Naive B cell (primary cell): Measurements from ENCODE around the gene ZFHX3. TPM values are rescaled to one million over a fixed set of nuclear protein-coding genes. Genes with fewer than 3 reads are reported as not detected.

Experiments used
- ATAC-seq, 2 donors: fragments of 150-1000 bp; cut with Tn5 transposase; 2 replicates each; pipeline ENCODE4 v1.10.0; 2021; ENCODE audit warnings: low read depth in 2 of 2, mild to moderate bottlenecking in 2 of 2, moderate library complexity in 2 of 2
- DNase-seq: peaks from one replicate; pipeline ENCODE4 v3.0.0; 2022
- H3K27ac Mint-ChIP-seq, 6 donors: one replicate each; pipeline ENCODE4 v1.8.0; 2020 to 2022; ENCODE audit warnings: mild to moderate bottlenecking in 6 of 6, mixed read lengths in 6 of 6, moderate library complexity in 5 of 6, inconsistent platforms in 2 of 6
- H3K27me3 Mint-ChIP-seq, 3 donors: one replicate each; pipeline ENCODE4 v1.8.0; 2021 to 2022; ENCODE audit warnings: mixed read lengths in 3 of 3, mild to moderate bottlenecking in 1 of 3
- H3K36me3 Mint-ChIP-seq, 2 donors: one replicate each; pipeline ENCODE4 v1.8.0; 2020 to 2022; ENCODE audit warnings: mixed read lengths in 2 of 2, inconsistent platforms in 1 of 2, mild to moderate bottlenecking in 1 of 2
- H3K4me1 Mint-ChIP-seq, 3 donors: one replicate each; pipeline ENCODE4 v1.8.0; 2020 to 2022; ENCODE audit warnings: mixed read lengths in 3 of 3, inconsistent platforms in 1 of 3, mild to moderate bottlenecking in 1 of 3, moderate library complexity in 1 of 3
- H3K4me3 Mint-ChIP-seq, 8 donors: one replicate each; pipeline ENCODE4 v1.8.0; 2020 to 2022; ENCODE audit warnings: mild to moderate bottlenecking in 8 of 8, mixed read lengths in 8 of 8, moderate library complexity in 8 of 8, inconsistent platforms in 2 of 8
- H3K9me3 Mint-ChIP-seq, 7 donors: one replicate each; pipeline ENCODE4 v1.8.0; 2020 to 2022; ENCODE audit warnings: mixed read lengths in 7 of 7, mild to moderate bottlenecking in 5 of 7, inconsistent platforms in 2 of 7, moderate library complexity in 1 of 7
- polyA plus RNA-seq, 6 donors: library from polyadenylated mRNA; unstranded; fragments of 300-500 nt; fragmentation: Illumina TruSeq; gene quantifications; one replicate each; pipeline ENCODE4 v1.2.3, GENCODE V29; 2021; ENCODE audit warnings: low read depth in 6 of 6

ZFHX3 gene
- polyA plus RNA-seq, 6 donors from 2014 or later, result 0.08 to 0.61 (median 0.24) TPM; not detected in 1

DNA sequence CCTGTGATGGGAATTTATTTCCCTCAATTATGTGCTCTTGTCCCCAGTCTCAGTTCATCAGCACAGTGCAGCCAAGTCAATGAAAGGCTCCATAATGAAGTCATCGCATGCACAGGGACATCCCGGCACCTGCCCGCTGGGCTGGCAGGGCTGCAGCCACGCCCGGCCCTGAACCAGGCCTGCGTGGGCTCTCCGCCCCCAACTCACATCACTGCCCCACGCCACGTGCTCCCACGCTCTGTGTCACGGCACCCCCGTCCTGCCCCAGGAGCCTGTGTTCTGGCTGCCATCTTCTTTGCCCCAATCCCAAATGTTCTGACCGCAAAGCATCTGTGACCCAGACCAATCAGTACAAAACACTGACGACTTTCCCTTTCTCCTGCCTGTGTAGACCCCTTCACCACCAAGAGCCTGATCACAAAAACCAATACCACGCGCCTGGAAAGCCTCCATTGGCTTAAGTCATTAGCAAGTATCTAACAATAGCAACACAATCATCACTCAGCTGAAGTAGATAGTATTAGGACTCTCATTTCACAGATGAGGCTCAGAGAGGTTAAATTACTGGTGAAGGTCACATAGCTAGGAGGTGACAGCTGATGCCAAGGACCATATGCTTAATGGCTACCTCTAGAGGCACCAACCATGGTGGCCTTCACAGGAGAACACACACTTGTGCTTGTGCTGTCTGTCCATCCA lies 202.5 kb downstream of the ZFHX3 start:
- Mint-ChIP-seq H3K4me3 (peak overlapping the region in 5 of 8 donors; percentile 1 to 47 (median 16)), H3K27me3 (peaks cover 18 to 49% (median 36%) of the 10 kb centered on the region in 3 donors), H3K9me3 (peaks cover 0 to 2% (median 0%) of the 10 kb centered on the region in 7 donors), H3K36me3 (no peaks in the 10 kb centered on the region), H3K4me1 (peaks cover 25 to 36% (median 28%) of the 10 kb centered on the region in 3 donors), H3K27ac (peak overlapping the region in 3 of 6 donors; percentile 1 to 86 (median 16))
- no peak for ATAC-seq
- no peak for DNase-seq

DNA sequence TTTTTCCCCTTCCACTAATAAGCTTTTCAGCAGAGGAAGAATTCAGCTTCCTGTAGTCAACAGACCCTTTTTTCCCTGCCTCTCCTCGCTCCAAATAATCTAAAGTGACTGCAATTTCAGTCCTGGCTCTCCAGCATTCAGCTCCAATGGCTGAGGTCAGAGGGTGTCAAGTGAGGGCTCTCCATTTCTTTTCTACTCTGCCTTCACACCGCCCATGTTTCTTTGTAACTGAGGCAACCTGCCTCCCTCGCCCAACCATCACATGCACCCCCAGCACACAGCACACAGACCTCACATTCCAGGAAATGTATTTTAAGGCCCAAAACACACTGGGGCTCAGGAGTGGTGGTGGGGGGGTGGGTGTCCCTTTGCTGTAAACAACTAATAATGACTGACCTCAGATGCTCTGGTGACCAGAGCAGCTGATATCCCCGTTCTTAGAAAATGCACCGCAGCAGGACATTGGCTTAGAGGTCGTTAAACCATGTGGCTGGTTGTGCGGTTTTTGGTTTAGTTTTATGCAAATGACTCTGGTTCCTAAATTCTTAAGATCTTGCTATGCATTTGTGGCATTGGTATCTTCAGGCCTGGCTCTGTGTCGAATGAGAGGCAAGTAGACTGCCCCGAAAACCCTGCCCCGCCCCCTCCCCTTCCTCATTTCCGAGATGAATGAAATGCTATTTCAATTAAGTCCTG lies 203.6 kb downstream of the ZFHX3 start:
- Mint-ChIP-seq H3K4me1 (peaks cover 29 to 36% (median 32%) of the 10 kb centered on the region in 3 donors), H3K27ac (peak overlapping the region in 3 of 6 donors; percentile 22 to 82 (median 70)), H3K36me3 (peaks cover 0 to under 1% of the 10 kb centered on the region in 2 donors), H3K27me3 (peaks cover 13 to 46% (median 36%) of the 10 kb centered on the region in 3 donors), H3K4me3 (peak overlapping the region in 3 of 8 donors; percentile 18 to 45 (median 44)), H3K9me3 (peaks cover 0 to 2% (median 0%) of the 10 kb centered on the region in 7 donors)
- no peak for DNase-seq
- ATAC-seq, result peak; percentile 21 to 43

DNA sequence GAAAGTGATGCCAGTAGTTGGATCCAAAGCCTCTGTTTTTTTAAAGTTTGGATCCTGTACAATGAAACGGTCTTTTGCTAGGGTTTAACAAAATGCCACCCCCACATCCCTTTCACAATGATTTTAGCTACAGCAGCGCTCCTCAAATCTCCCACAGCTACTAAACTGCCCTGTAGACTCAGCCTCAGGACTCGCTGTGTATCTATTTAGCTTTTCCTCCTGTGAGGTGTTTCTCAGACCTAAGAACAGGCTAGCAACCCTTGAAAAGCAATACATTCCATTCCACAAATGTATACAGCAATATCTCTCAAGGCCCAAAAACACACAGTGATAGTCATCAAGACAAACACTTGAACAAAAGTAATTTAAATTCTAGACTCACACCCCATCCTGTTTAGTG lies 206.4 kb downstream of the ZFHX3 start:
- Mint-ChIP-seq H3K27me3 (peaks cover 9 to 29% (median 29%) of the 10 kb centered on the region in 3 donors), H3K4me1 (peaks cover 26 to 32% (median 32%) of the 10 kb centered on the region in 3 donors), H3K36me3 (peaks cover 0 to 4% of the 10 kb centered on the region in 2 donors), H3K9me3 (peaks cover 0 to 2% (median 0%) of the 10 kb centered on the region in 7 donors), H3K4me3 (no peak overlapping the region), H3K27ac (no peak overlapping the region)
- no peak for DNase-seq
- no peak for ATAC-seq

DNA sequence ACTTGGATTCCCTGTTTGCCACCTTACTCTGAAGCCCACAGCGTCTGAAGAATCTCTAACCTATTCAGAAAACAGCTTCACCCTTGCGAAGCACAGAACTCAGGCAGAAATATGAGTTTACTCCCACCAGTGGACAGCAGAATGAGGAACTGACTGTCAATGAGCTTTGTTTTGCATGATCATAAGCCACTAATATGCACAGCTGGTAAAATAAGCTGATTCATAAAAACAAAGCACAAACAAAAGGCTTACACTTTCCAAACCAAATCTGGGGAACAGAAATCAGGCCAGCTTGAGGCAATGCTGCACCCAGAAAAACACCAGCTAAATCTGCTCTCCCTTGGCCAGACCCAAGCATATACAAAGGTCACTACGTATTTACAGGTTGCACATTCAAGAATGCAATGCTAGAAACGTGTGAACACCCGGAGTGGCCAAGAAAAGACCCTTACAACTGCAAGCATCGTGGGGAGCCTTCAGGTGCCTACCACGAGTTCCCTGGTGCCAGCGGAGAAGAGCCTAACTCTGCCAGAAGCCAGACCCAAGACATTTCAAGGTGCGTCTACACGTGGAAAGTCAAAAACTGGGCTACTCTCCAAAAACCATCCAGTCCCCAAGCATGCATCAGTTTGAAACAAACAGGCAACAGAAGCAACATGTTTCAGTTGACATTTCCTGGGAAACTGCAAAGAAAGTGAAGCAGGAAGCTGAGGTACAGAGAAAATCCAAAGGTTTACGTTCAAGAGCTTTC lies 207.1 kb downstream of the ZFHX3 start:
- peaks cover 0 to 4% of the 10 kb centered on the region in 2 donors for H3K36me3 Mint-ChIP-seq
- H3K4me1 Mint-ChIP-seq, result peaks cover 21 to 26% (median 25%) of the 10 kb centered on the region in 3 donors
- ATAC-seq, result no peak
- H3K4me3 Mint-ChIP-seq, result no peak overlapping the region
- no peak for DNase-seq
- no peak overlapping the region for H3K27ac Mint-ChIP-seq
- H3K9me3 Mint-ChIP-seq, result peaks cover 0 to 2% (median 0%) of the 10 kb centered on the region in 7 donors
- peaks cover 9 to 22% (median 22%) of the 10 kb centered on the region in 3 donors for H3K27me3 Mint-ChIP-seq

DNA sequence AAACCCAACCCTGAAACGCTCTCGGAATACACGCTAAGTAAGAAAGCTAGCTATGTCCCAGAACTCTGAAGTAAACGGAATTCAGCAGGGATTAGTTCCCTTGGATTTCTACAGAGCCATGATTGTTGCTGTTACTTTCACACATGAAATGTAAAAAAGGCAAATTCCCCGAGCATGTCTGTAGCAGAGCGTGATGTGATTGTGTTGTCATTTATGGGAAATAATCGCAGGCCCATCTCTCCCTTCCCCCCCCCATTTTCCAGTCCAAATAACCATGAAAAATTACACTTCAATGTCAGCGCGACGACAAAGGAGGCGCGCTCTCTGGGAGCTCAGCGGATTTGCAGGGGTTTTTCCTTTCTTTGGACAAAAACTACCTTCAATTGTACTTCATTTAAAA lies 209.0 kb downstream of the ZFHX3 start:
- peaks cover 4 to 5% (median 4%) of the 10 kb centered on the region in 3 donors for H3K27me3 Mint-ChIP-seq
- ATAC-seq (no peak), DNase-seq (no peak)
- H3K27ac Mint-ChIP-seq, result no peak overlapping the region
- H3K36me3 Mint-ChIP-seq, result peaks cover 0 to 4% of the 10 kb centered on the region in 2 donors
- no peaks in the 10 kb centered on the region for H3K9me3 Mint-ChIP-seq
- peaks cover 7 to 15% (median 12%) of the 10 kb centered on the region in 3 donors for H3K4me1 Mint-ChIP-seq
- no peak overlapping the region for H3K4me3 Mint-ChIP-seq

DNA sequence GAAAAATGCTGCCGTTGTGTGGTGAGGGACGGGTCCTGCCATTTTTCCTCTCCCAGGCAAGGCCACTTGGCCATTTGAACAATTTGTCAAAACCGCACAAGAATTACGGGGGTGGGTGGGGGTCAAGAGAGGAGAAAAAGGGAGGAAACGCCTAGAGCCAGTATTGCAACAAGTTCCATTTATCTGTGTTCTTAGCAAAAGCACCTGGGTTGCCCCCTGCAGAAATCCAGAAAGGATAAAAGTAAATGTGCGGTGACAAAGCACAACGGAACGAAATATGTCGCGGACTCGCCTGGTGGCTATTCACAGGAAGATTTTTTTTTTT lies 209.4 kb downstream of the ZFHX3 start:
- Mint-ChIP-seq H3K27ac (no peak overlapping the region), H3K36me3 (peaks cover 0 to 4% of the 10 kb centered on the region in 2 donors), H3K4me3 (no peak overlapping the region), H3K4me1 (peaks cover 3 to 11% (median 10%) of the 10 kb centered on the region in 3 donors), H3K9me3 (no peaks in the 10 kb centered on the region), H3K27me3 (peaks cover 0 to 1% (median 0%) of the 10 kb centered on the region in 3 donors)
- no peak for DNase-seq
- ATAC-seq, result no peak

DNA sequence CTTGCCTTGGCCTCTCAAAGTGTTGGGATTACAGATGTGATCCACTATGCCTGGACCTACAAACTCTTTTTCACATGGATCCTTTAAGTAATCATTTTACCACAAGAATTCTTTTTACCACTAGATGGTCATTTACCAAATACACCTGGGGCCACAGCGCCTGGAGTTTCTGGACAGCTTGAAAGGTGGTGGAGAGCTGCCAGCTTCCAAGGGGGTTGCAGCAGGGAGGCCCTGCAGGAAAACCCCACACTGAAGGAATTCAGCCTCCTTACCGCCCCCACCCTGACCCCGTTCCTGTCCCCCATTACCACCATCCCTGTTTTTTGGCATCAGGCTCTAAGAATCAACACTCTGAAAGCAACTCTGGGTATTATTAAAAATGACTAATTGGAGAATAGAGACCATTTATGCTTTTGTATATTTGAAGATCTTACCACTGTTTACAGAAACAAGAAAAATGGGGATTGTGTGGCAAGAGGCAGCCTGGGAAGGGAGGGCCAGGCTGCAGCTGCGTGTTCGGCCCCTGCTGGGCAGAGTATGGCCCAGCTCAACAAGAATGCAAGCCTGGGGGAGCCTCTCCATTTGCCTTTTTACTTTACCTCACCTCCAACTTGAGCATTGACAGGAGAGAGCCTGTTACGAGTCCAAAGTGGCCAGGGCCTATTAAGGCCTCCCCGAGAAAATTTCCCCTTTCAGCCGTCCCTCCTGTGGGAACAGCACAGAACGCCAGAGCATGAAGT lies 209.9 kb downstream of the ZFHX3 start:
- DNase-seq, result no peak
- H3K4me1 Mint-ChIP-seq, result peaks cover 3 to 11% (median 10%) of the 10 kb centered on the region in 3 donors

DNA sequence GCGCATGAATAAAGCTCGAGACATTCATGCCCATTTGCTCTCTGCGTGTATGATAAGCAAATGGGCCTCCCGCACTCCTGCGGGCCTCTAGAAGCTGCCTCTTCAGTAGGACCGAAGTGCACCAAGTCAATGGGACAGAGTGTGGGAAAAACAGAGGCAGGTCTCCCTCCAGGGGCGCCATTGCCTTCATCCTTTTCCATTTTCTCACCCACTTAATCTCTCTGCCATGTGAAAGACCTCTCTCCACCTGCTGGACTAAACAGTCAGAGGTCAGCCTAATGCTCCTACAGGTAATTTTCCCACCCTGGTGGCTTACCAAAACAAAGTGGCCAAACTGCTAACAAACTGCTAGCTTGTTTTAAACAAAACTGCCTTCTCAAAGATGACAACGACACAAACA lies 210.9 kb downstream of the ZFHX3 start:
- no peaks in the 10 kb centered on the region for H3K9me3 Mint-ChIP-seq
- H3K4me3 Mint-ChIP-seq, result no peak overlapping the region
- ATAC-seq, result no peak
- peaks cover 0 to 4% of the 10 kb centered on the region in 2 donors for H3K36me3 Mint-ChIP-seq
- no peaks in the 10 kb centered on the region for H3K27me3 Mint-ChIP-seq
- no peak overlapping the region for H3K27ac Mint-ChIP-seq
- no peak for DNase-seq
- peaks cover 3 to 14% (median 11%) of the 10 kb centered on the region in 3 donors for H3K4me1 Mint-ChIP-seq

More for the DNA sequence above, 209.9 kb downstream of the ZFHX3 start:
- H3K4me3 Mint-ChIP-seq, result no peak overlapping the region
- H3K9me3 Mint-ChIP-seq, result no peaks in the 10 kb centered on the region
- peaks cover 0 to 4% of the 10 kb centered on the region in 2 donors for H3K36me3 Mint-ChIP-seq
- H3K27me3 Mint-ChIP-seq, result no peaks in the 10 kb centered on the region
- H3K27ac Mint-ChIP-seq, result no peak overlapping the region
- ATAC-seq, result no peak

DNA sequence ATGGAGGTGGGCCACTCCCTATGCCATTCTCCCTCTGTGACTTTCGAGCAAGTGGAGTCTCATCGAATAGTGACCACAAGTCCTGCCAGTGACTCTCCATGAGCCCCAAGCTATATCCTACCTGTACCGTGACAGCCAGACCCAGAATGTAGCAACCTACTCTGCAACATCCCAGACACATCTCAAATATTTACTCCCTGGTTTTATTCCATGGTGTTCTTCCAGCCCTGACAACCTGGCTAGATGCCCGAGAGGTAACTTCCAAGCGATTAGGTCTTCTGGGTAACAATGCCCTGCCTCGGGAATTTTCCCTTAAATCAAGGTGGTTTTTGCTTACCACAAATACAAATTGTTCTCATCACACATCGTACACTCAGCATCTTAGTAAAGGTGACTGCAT lies 211.7 kb downstream of the ZFHX3 start:
- H3K9me3 Mint-ChIP-seq, result no peaks in the 10 kb centered on the region
- DNase-seq, result no peak
- peaks cover 0 to 4% of the 10 kb centered on the region in 2 donors for H3K36me3 Mint-ChIP-seq
- no peaks in the 10 kb centered on the region for H3K27me3 Mint-ChIP-seq
- ATAC-seq, result no peak
- H3K4me1 Mint-ChIP-seq, result peaks cover 3 to 14% (median 11%) of the 10 kb centered on the region in 3 donors
- no peak overlapping the region for H3K27ac Mint-ChIP-seq
- H3K4me3 Mint-ChIP-seq, result no peak overlapping the region

DNA sequence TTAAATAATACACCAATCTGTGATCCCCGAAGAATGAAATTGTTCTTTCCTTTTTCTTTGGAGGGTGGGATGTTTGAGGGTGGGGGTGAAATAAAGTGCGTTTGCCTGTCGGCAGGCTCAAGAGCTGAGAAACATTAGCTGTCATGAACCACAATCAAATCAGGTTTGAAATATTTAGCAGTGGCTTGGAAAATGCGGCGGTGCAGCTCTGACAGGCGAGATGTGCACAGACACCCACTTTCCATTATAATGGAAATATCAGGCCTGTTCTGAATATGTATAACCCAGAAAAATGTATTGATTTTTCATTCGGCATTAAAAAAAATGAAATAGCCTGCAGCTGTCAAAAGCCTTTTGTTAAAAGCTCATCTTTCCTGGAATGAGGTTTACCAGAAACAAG lies 212.8 kb downstream of the ZFHX3 start:
- DNase-seq (no peak), ATAC-seq (no peak)
- H3K36me3 Mint-ChIP-seq, result peaks cover 0 to 4% of the 10 kb centered on the region in 2 donors
- no peaks in the 10 kb centered on the region for H3K9me3 Mint-ChIP-seq
- no peak overlapping the region for H3K27ac Mint-ChIP-seq
- H3K4me1 Mint-ChIP-seq, result peaks cover 1 to 14% (median 7%) of the 10 kb centered on the region in 3 donors
- no peaks in the 10 kb centered on the region for H3K27me3 Mint-ChIP-seq
- no peak overlapping the region for H3K4me3 Mint-ChIP-seq

DNA sequence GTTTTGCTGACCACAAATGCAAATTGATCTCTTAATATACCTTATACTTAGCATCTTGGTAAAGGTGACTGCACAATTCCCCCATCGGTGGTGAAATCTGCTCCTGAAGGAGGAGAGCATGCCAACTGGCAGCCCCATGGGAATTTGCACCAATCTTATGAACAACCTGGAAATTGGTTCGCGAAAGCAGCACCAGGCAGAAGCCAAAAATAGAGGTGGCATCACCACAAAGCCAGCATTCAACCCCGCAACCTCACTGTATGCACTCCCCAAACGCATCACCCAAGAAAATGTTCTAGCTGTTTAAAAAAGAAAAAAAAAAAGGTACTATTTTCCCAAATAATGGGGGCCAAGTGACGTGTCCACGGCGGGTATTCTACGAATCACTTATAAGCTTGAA lies 213.4 kb downstream of the ZFHX3 start:
- Mint-ChIP-seq H3K27me3 (no peaks in the 10 kb centered on the region), H3K4me3 (no peak overlapping the region), H3K36me3 (peaks cover 0 to 4% of the 10 kb centered on the region in 2 donors), H3K27ac (no peak overlapping the region), H3K9me3 (no peaks in the 10 kb centered on the region), H3K4me1 (peaks cover 0 to 15% (median 6%) of the 10 kb centered on the region in 3 donors)
- DNase-seq, result no peak
- no peak for ATAC-seq

DNA sequence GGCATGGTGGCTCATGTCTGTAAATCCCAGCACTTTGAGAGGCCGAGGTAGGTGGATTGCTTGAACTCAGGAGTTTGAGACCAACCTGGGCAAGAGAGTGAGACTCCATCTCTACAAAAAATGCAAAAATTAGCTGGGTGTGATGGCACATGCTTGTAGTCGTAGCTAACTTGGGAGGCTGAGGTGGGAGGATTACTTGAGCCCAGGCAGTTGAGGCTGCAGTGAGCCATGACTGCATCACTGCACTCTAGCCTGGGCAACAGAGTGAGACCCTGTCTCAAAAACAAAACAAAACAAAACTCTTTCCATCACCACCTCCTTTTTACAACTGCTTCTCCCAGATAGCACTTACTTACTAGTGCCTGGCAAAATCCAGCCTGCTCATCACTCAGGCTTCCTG lies 214.0 kb downstream of the ZFHX3 start:
- Mint-ChIP-seq H3K27ac (no peak overlapping the region), H3K4me1 (peaks cover 0 to 15% (median 6%) of the 10 kb centered on the region in 3 donors), H3K9me3 (no peaks in the 10 kb centered on the region), H3K36me3 (no peaks in the 10 kb centered on the region), H3K27me3 (no peaks in the 10 kb centered on the region), H3K4me3 (no peak overlapping the region)
- ATAC-seq (no peak), DNase-seq (no peak)

DNA sequence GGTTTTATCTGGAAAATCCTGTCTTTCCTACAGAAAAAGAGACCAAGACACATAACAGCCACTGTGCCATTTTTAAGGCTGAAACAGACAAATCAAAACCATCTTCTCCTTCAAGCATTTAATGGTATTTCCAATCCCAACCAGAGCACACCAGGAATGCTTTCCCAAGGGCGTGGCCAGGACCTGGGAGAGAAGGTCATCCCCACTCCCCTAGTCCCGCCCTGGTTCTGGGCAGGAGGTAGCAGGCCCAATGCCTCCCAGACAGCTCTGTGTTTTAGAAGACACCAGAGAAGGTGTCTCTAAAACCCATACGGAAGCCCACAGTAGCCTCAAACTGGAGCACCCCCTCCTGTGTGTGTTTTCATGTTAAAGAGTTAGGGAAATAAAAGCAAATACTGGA lies 214.4 kb downstream of the ZFHX3 start:
- peaks cover 0 to 15% (median 6%) of the 10 kb centered on the region in 3 donors for H3K4me1 Mint-ChIP-seq
- ATAC-seq (no peak), DNase-seq (no peak)
- H3K27ac Mint-ChIP-seq, result no peak overlapping the region
- H3K27me3 Mint-ChIP-seq, result no peaks in the 10 kb centered on the region
- no peak overlapping the region for H3K4me3 Mint-ChIP-seq
- no peaks in the 10 kb centered on the region for H3K9me3 Mint-ChIP-seq
- no peaks in the 10 kb centered on the region for H3K36me3 Mint-ChIP-seq
